Ecto neural progenitor cell (in vitro differentiated cells): ENCODE data around the gene SNRPF.
A peak's percentile ranks its signal among the peaks of the same experiment; 100 is the strongest.
"Not testable (repeated sequence)": the region's sequence is repeated elsewhere in the genome, so short reads cannot be mapped to it uniquely, and the experiment has no call there.

ENCODE experiments used
- DNase-seq: peaks from one replicate; pipeline ENCODE4 v3.0.0-alpha.2; 2018; ENCODE audit warnings: low spot score

Gene SNRPF

GRCh38 chr12:95858451-95859343 lies at the start of gene SNRPF:
TSS of gene SNRPF (plus strand) at chr12:95858952. CDS start at chr12:95859074, 122 bp downstream.
- peak; percentile 99 for DNase-seq

- DNase-seq, result no peak
These were observed 49.6 kb upstream of the SNRPF start for GRCh38 chr12:95809000-95809680.

GRCh38 chr12:95810411-95810810 lies 48.3 kb upstream of the SNRPF start:
- DNase-seq, result no peak

GRCh38 chr12:95812155-95812554 lies 46.6 kb upstream of the SNRPF start:
- DNase-seq, result not testable (repeated sequence)

- DNase-seq, result no peak
These were observed 43.0 kb upstream of the SNRPF start for GRCh38 chr12:95815632-95816212.

- no peak for DNase-seq
These were observed 38.6 kb upstream of the SNRPF start for GRCh38 chr12:95820096-95820703.

GRCh38 chr12:95829395-95829794 lies 29.4 kb upstream of the SNRPF start:
- DNase-seq, result no peak

- no peak for DNase-seq
These were observed 28.2 kb upstream of the SNRPF start for GRCh38 chr12:95830335-95831089.

- DNase-seq, result no peak
These were observed 24.2 kb upstream of the SNRPF start for GRCh38 chr12:95834572-95834971.

GRCh38 chr12:95836185-95836609 lies 22.6 kb upstream of the SNRPF start:
- DNase-seq, result no peak

- DNase-seq, result no peak
These were observed 22.0 kb upstream of the SNRPF start for GRCh38 chr12:95836630-95837239.

- no peak for DNase-seq
These were observed 21.3 kb upstream of the SNRPF start for GRCh38 chr12:95837240-95838038.

- no peak for DNase-seq
These were observed 20.6 kb upstream of the SNRPF start for GRCh38 chr12:95838125-95838524.

- DNase-seq, result not testable (repeated sequence)
These were observed 16.3 kb upstream of the SNRPF start for GRCh38 chr12:95842426-95842825.

GRCh38 chr12:95848575-95849388 lies 10.0 kb upstream of the SNRPF start:
- no peak for DNase-seq

- DNase-seq, result no peak
These were observed 7.1 kb upstream of the SNRPF start for GRCh38 chr12:95851606-95852005.

GRCh38 chr12:95852133-95852532 lies 6.6 kb upstream of the SNRPF start:
- no peak for DNase-seq

GRCh38 chr12:95857156-95857555 lies 1.6 kb upstream of the SNRPF start:
- no peak for DNase-seq

GRCh38 chr12:95857799-95858198 lies 953 bp upstream of the SNRPF start:
- DNase-seq, result peak; percentile 59
